GM23248 (cell line): Measurements from ENCODE around the gene CCDC74B. TPM values are rescaled to one million over a fixed set of nuclear protein-coding genes. Genes with fewer than 3 reads are reported as not detected.
"Not testable (repeated sequence)": the region's sequence is repeated elsewhere in the genome, so short reads cannot be mapped to it uniquely, and the experiment has no call there.

Source experiments
- DNase-seq: peaks from one replicate; pipeline ENCODE4 v3.0.0-alpha.2; 2015
- H2AFZ ChIP-seq: fragments of 200-600 bp; sonication (generic); 2 replicates; pipeline ENCODE4 v1.6.1; 2016; ENCODE audit warnings: antibody characterized with exemption
- H3F3A ChIP-seq: fragments of 200-600 bp; sonication (generic); 2 replicates; pipeline ENCODE4 v1.6.1; 2016; ENCODE audit warnings: mild to moderate bottlenecking, antibody characterized with exemption, mixed run types; ENCODE audit not compliant: insufficient read depth
- H3K27ac ChIP-seq: fragments of 200-600 bp; sonication (generic); 2 replicates; pipeline ENCODE4 v1.5.1; 2016; ENCODE audit warnings: mild to moderate bottlenecking
- H3K27me3 ChIP-seq: fragments of 200-600 bp; sonication (generic); replicated peaks from 2 replicates; pipeline ENCODE4 v1.6.1; 2016; ENCODE audit warnings: mild to moderate bottlenecking; ENCODE audit not compliant: insufficient read depth
- H3K36me3 ChIP-seq: fragments of 200-600 bp; sonication (generic); 2 replicates; pipeline ENCODE4 v1.6.1; 2016; ENCODE audit warnings: low read depth, mild to moderate bottlenecking
- H3K4me1 ChIP-seq: fragments of 200-600 bp; sonication (generic); 2 replicates; pipeline ENCODE4 v1.6.1; 2016; ENCODE audit warnings: mild to moderate bottlenecking; ENCODE audit not compliant: insufficient read depth
- H3K4me2 ChIP-seq: fragments of 200-600 bp; sonication (generic); one replicate; pipeline ENCODE4 v1.6.1; 2016; ENCODE audit warnings: mild to moderate bottlenecking; ENCODE audit not compliant: unreplicated experiment
- H3K4me3 ChIP-seq: fragments of 200-600 bp; sonication (generic); 2 replicates; pipeline ENCODE4 v1.5.1; 2016; ENCODE audit warnings: mild to moderate bottlenecking
- H3K79me2 ChIP-seq: fragments of 200-600 bp; sonication (generic); 2 replicates; pipeline ENCODE4 v1.6.1; 2016; ENCODE audit warnings: mild to moderate bottlenecking; ENCODE audit not compliant: insufficient read depth
- H3K9ac ChIP-seq: fragments of 200-600 bp; sonication (generic); 2 replicates; pipeline ENCODE4 v1.6.1; 2016; ENCODE audit warnings: mild to moderate bottlenecking
- H3K9me2 ChIP-seq: fragments of 200-600 bp; sonication (generic); 2 replicates; pipeline ENCODE4 v1.6.1; 2016; ENCODE audit warnings: mixed run types, mild to moderate bottlenecking, moderate library complexity; ENCODE audit not compliant: insufficient read depth
- H3K9me3 ChIP-seq: fragments of 200-600 bp; sonication (generic); one replicate; pipeline ENCODE4 v1.6.1; 2017; ENCODE audit warnings: low read depth
- H4K20me1 ChIP-seq: fragments of 200-600 bp; sonication (generic); 2 replicates; pipeline ENCODE4 v1.6.0; 2016; ENCODE audit not compliant: insufficient read depth
- EZH2phosphoT487 ChIP-seq: fragments of 200-600 bp; sonication (generic); IDR thresholded peaks from 2 replicates; pipeline ENCODE4 v1.6.1; 2018; ENCODE audit warnings: antibody characterized with exemption, moderate library complexity, mild to moderate bottlenecking, low read depth; ENCODE audit not compliant: insufficient read depth
- WGBS, 2 experiments: methylation state at CpG; one replicate each; pipeline ENCODE4 v1.1.6; 2015 to 2017; ENCODE audit warnings: low lambda C conversion rate in 2 of 2, low coverage in 1 of 2; ENCODE audit errors: missing lambda C conversion rate in 2 of 2; 5-methylcytosine and 5-hydroxymethylcytosine counted together
- in situ Hi-C: fragments of 300-500 bp; cut with MboI; formaldehyde crosslinking; loops from 2 replicates; pipeline ENCODE4 v1.15.0; 2020
- polyA plus RNA-seq: library from polyadenylated mRNA; unstranded; fragments of >200 nt; fragmentation: Nextera tagmentation; extraction: Ambion mirVana; gene quantifications from 2 replicates; pipeline ENCODE4 v1.2.1, GENCODE V29; 2016
- total RNA-seq: library from RNA; depleted of rRNA; stranded (reverse); fragments of >200 nt; shearing (Covaris generic); gene quantifications from 2 replicates; pipeline ENCODE4 v1.2.3, GENCODE V29; 2014

The CCDC74B gene
- total and polyA plus RNA-seq, 2 experiments from 2014 or later, result 10.8 to 10.9 TPM

- no peak for TF ChIP-seq EZH2phosphoT487
- no peak overlapping the region for H3K9ac ChIP-seq
- H2AFZ ChIP-seq, result no peak overlapping the region
- H3K9me2 ChIP-seq, result no peaks in the 10 kb centered on the region
- in situ Hi-C loops, result no loop called here
- H3F3A ChIP-seq, result no peaks in the 10 kb centered on the region
- H3K27ac ChIP-seq, result no peak overlapping the region
- H4K20me1 ChIP-seq, result no peaks in the 10 kb centered on the region
- 74 to 80% methylated on average over 15 of the region's 15 CpGs for WGBS, 2 experiments
- H3K9me3 ChIP-seq, result no peaks in the 10 kb centered on the region
- no peaks in the 10 kb centered on the region for H3K79me2 ChIP-seq
- DNase-seq, result no peak
- H3K4me1 ChIP-seq, result no peaks in the 10 kb centered on the region
- no peak overlapping the region for H3K4me2 ChIP-seq
- H3K36me3 ChIP-seq, result no peaks in the 10 kb centered on the region
- no peaks in the 10 kb centered on the region for H3K27me3 ChIP-seq
- no peak overlapping the region for H3K4me3 ChIP-seq
Measured at GRCh38 chr2:130135692-130136541, 9.0 kb downstream of the CCDC74B start.

- H3K4me1 ChIP-seq, H2AFZ ChIP-seq, DNase-seq, H3K27me3 ChIP-seq, H3K9ac ChIP-seq, H3K36me3 ChIP-seq, H3K27ac ChIP-seq, H3K4me3 ChIP-seq, in situ Hi-C loops, H3K4me2 ChIP-seq, H3F3A ChIP-seq, H4K20me1 ChIP-seq, H3K79me2 ChIP-seq, H3K9me2 ChIP-seq, H3K9me3 ChIP-seq: not testable (repeated sequence)
- WGBS, 2 experiments, result 66 to 72% methylated on average over 19 to 24 of the region's 29 CpGs
Measured at GRCh38 chr2:130129120-130129829, 15.6 kb downstream of the CCDC74B start, which contains the start of gene POTEF. POTEF (minus strand) TSS chr2:130129222; CDS start chr2:130120515, 8,707 bp downstream.

- H3K9me3 ChIP-seq, H3K27ac ChIP-seq, H3K4me3 ChIP-seq, H3K4me1 ChIP-seq, H2AFZ ChIP-seq, H4K20me1 ChIP-seq, H3K9ac ChIP-seq, H3F3A ChIP-seq, H3K4me2 ChIP-seq, H3K36me3 ChIP-seq, H3K27me3 ChIP-seq, DNase-seq, H3K9me2 ChIP-seq, H3K79me2 ChIP-seq, in situ Hi-C loops: not testable (repeated sequence)
- 66 to 73% methylated on average over 7 to 11 of the region's 14 CpGs for WGBS, 2 experiments
Measured at GRCh38 chr2:130128464-130128863, 16.4 kb downstream of the CCDC74B start.

- H3K27me3 ChIP-seq, DNase-seq, H3K27ac ChIP-seq, H3K79me2 ChIP-seq, H3F3A ChIP-seq, H4K20me1 ChIP-seq, H3K9me2 ChIP-seq, H2AFZ ChIP-seq, H3K4me2 ChIP-seq, H3K4me1 ChIP-seq, H3K9me3 ChIP-seq, H3K36me3 ChIP-seq, in situ Hi-C loops, H3K9ac ChIP-seq, H3K4me3 ChIP-seq: not testable (repeated sequence)
- WGBS, 2 experiments, result 30 to 53% methylated on average over 2 to 8 of the region's 9 CpGs
Measured at GRCh38 chr2:130127726-130128125, 17.2 kb downstream of the CCDC74B start.

- H3K79me2 ChIP-seq, H3K9me2 ChIP-seq, H2AFZ ChIP-seq, H3K4me2 ChIP-seq, H3K36me3 ChIP-seq, H3K9ac ChIP-seq, H3F3A ChIP-seq, H3K27ac ChIP-seq, DNase-seq, H3K27me3 ChIP-seq, H3K4me1 ChIP-seq, in situ Hi-C loops, H4K20me1 ChIP-seq, H3K4me3 ChIP-seq, H3K9me3 ChIP-seq: not testable (repeated sequence)
- 89 to 92% methylated on average over 28 to 37 of the region's 45 CpGs for WGBS, 2 experiments
Measured at GRCh38 chr2:130120924-130121323, 24.0 kb downstream of the CCDC74B start.

GRCh38 chr2:130102597-130103363, 42.1 kb downstream of the CCDC74B start:
- H3K4me1 ChIP-seq, DNase-seq, H3K79me2 ChIP-seq, H3K9me3 ChIP-seq, H3K9me2 ChIP-seq, H3K9ac ChIP-seq, H2AFZ ChIP-seq, H3F3A ChIP-seq, H3K4me2 ChIP-seq, H3K27me3 ChIP-seq, H3K27ac ChIP-seq, H3K4me3 ChIP-seq, in situ Hi-C loops, H4K20me1 ChIP-seq, H3K36me3 ChIP-seq: not testable (repeated sequence)
- 18 to 26% methylated on average over 3 to 8 of the region's 8 CpGs for WGBS, 2 experiments
